Measurements from ENCODE around the gene KIZ.

The KIZ gene

GRCh38 chr20:21265261-21266190 lies 139.6 kb downstream of the KIZ start:
- no peak for DNase-seq (ENCODE audit: low spot score)

GRCh38 chr20:21266191-21266536 lies 140.3 kb downstream of the KIZ start:
- no peak for DNase-seq (ENCODE audit: low spot score)

- no peak for DNase-seq (ENCODE audit: low spot score)
Observed at GRCh38 chr20:21269772-21270171, 143.9 kb downstream of the KIZ start.

GRCh38 chr20:21270806-21271205 lies 144.9 kb downstream of the KIZ start:
- no peak for DNase-seq (ENCODE audit: low spot score)

- DNase-seq (ENCODE audit: low spot score) = no peak
Observed at GRCh38 chr20:21272279-21272678, 146.4 kb downstream of the KIZ start.

GRCh38 chr20:21272679-21273078 lies 146.8 kb downstream of the KIZ start:
- DNase-seq (ENCODE audit: low spot score) = no peak

GRCh38 chr20:21273755-21274386 lies 148.0 kb downstream of the KIZ start:
- DNase-seq (ENCODE audit: low spot score) = no peak

GRCh38 chr20:21278829-21279228 lies 152.9 kb downstream of the KIZ start:
- DNase-seq (ENCODE audit: low spot score) = no peak

GRCh38 chr20:21279706-21280521 lies 154.0 kb downstream of the KIZ start:
- DNase-seq (ENCODE audit: low spot score) = no peak

- DNase-seq (ENCODE audit: low spot score) = no peak
Observed at GRCh38 chr20:21280522-21281016, 154.7 kb downstream of the KIZ start.

- DNase-seq (ENCODE audit: low spot score) = no peak
Observed at GRCh38 chr20:21286775-21287174, 160.9 kb downstream of the KIZ start.

- no peak for DNase-seq (ENCODE audit: low spot score)
Observed at GRCh38 chr20:21288587-21289370, 162.9 kb downstream of the KIZ start.

- no peak for DNase-seq (ENCODE audit: low spot score)
Observed at GRCh38 chr20:21289651-21290050, 163.8 kb downstream of the KIZ start.

- no peak for DNase-seq (ENCODE audit: low spot score)
Observed at GRCh38 chr20:21291026-21291425, 165.1 kb downstream of the KIZ start.

GRCh38 chr20:21294755-21295154 lies 168.9 kb downstream of the KIZ start:
- DNase-seq (ENCODE audit: low spot score) = no peak
